Keratinocyte (primary cell): ENCODE results near the gene SPATA19. TPM values are rescaled to one million over a fixed set of nuclear protein-coding genes. Genes with fewer than 3 reads are reported as not detected.

Experiments
- DNase-seq: peaks from one replicate; pipeline ENCODE4 v3.0.0-alpha.2; 2011; ENCODE audit warnings: low read depth, missing footprints, low spot score
- FAIRE-seq: peaks from 2 replicates; lab custom pipeline; 2011; peaks lifted over from hg19 to GRCh38; lab: Jason Lieb, UNC
- H2AFZ ChIP-seq: 2 replicates; pipeline ENCODE4 v1.6.0; 2012; ENCODE audit warnings: low read length, control low read depth, inconsistent platforms; ENCODE audit not compliant: control insufficient read depth
- H3K27ac ChIP-seq: 2 replicates; pipeline ENCODE4 v1.5.1; 2011; ENCODE audit warnings: low read length; ENCODE audit not compliant: control insufficient read depth, insufficient read depth
- H3K27me3 ChIP-seq: 3 replicates; pipeline ENCODE4 v1.6.0; 2011; ENCODE audit warnings: low read length; ENCODE audit not compliant: control insufficient read depth, insufficient read depth; ENCODE audit errors: extremely low read depth
- H3K36me3 ChIP-seq, 2 experiments: 2 replicates in 1 of 2; 3 replicates in 1 of 2; pipeline ENCODE4 v1.5.1; 2011; ENCODE audit warnings: low read length in 2 of 2, mild to moderate bottlenecking in 1 of 2; ENCODE audit not compliant: control insufficient read depth in 2 of 2, insufficient read depth in 2 of 2; ENCODE audit errors: extremely low read depth in 1 of 2
- H3K4me1 ChIP-seq: 3 replicates; pipeline ENCODE4 v1.5.1; 2011; ENCODE audit warnings: low read length; ENCODE audit not compliant: control insufficient read depth, insufficient read depth; ENCODE audit errors: extremely low read depth
- H3K4me2 ChIP-seq: 3 replicates; pipeline ENCODE4 v1.6.0; 2011; ENCODE audit warnings: low read depth, low read length; ENCODE audit not compliant: control insufficient read depth, insufficient read depth; ENCODE audit errors: extremely low read depth
- H3K4me3 ChIP-seq, 3 experiments: fragments of 200-600 bp in 1 of 3; sonication (generic) in 1 of 3; 2 replicates in 2 of 3; 3 replicates in 1 of 3; pipeline ENCODE4 v1.5.1; 2011 to 2016; ENCODE audit warnings: low read length in 3 of 3, mild to moderate bottlenecking in 3 of 3, control low read depth in 2 of 3, inconsistent platforms in 1 of 3, low read depth in 1 of 3, mixed read lengths in 1 of 3, mixed run types in 1 of 3, moderate library complexity in 1 of 3; ENCODE audit not compliant: control insufficient read depth in 2 of 3, insufficient read depth in 2 of 3; ENCODE audit errors: extremely low read depth in 1 of 3
- H3K79me2 ChIP-seq: 2 replicates; pipeline ENCODE4 v1.6.0; 2012; ENCODE audit warnings: low read length; ENCODE audit not compliant: control insufficient read depth, insufficient read depth
- H3K9ac ChIP-seq: 3 replicates; pipeline ENCODE4 v1.6.0; 2011; ENCODE audit warnings: low read length; ENCODE audit not compliant: control insufficient read depth, insufficient read depth; ENCODE audit errors: extremely low read depth
- H3K9me1 ChIP-seq: 3 replicates; pipeline ENCODE4 v1.6.0; 2011; ENCODE audit warnings: low read length; ENCODE audit not compliant: control insufficient read depth, insufficient read depth; ENCODE audit errors: extremely low read depth
- H3K9me3 ChIP-seq: 2 replicates; pipeline ENCODE4 v1.5.1; 2012; ENCODE audit warnings: low read depth, low read length; ENCODE audit not compliant: control insufficient read depth
- H4K20me1 ChIP-seq: 3 replicates; pipeline ENCODE4 v1.6.0; 2011; ENCODE audit warnings: low read length; ENCODE audit not compliant: control insufficient read depth, insufficient read depth; ENCODE audit errors: extremely low read depth
- EZH2 ChIP-seq: IDR thresholded peaks from one replicate; pipeline ENCODE4 v1.6.1; 2012; ENCODE audit warnings: inconsistent platforms, mild to moderate bottlenecking, low read length, moderate library complexity
- dilution Hi-C: fragments of 300-500 bp; cut with MboI; formaldehyde crosslinking; loops from one replicate; pipeline ENCODE4 v1.7.0; 2020; ENCODE audit warnings: low sequenced_read_pairs; ENCODE audit not compliant: extremely low pct_ligation_motif_present
- polyA plus RNA-seq, 5 experiments: library from polyadenylated mRNA; depleted of rRNA in 3 of 5; stranded (reverse) in 3 of 5; stranded (forward) in 1 of 5; unstranded in 1 of 5; fragments of >200 nt; gene quantifications; 1 replicate in 1 of 5; 2 replicates in 3 of 5; 3 replicates in 1 of 5; pipeline versions ENCODE4 v1.2.1 to v1.2.3, GENCODE V29; 2011 to 2012; ENCODE audit warnings: missing spikeins in 2 of 5, low read depth in 1 of 5, low replicate concordance in 1 of 5
- TF ChIP-seq, protein P1 (sequence below), 3 experiments: IDR thresholded peaks in 1 of 3; conservative IDR thresholded peaks in 1 of 3; optimal IDR thresholded peaks in 1 of 3; 2 replicates in 2 of 3; 3 replicates in 1 of 3; pipeline versions ENCODE3 to v1.5.1; 2011; ENCODE audit warnings: low read length in 3 of 3, mild to moderate bottlenecking in 3 of 3, moderate library complexity in 2 of 3, control low read depth in 1 of 3, inconsistent platforms in 1 of 3; ENCODE audit not compliant: insufficient read depth in 2 of 3; ENCODE audit errors: extremely low read depth in 1 of 3

SPATA19 gene
- polyA plus RNA-seq, 1 donor (not counting 4 experiments of a cell fraction or from before 2014, with no cell fraction given), result 0.26 TPM

DNA sequence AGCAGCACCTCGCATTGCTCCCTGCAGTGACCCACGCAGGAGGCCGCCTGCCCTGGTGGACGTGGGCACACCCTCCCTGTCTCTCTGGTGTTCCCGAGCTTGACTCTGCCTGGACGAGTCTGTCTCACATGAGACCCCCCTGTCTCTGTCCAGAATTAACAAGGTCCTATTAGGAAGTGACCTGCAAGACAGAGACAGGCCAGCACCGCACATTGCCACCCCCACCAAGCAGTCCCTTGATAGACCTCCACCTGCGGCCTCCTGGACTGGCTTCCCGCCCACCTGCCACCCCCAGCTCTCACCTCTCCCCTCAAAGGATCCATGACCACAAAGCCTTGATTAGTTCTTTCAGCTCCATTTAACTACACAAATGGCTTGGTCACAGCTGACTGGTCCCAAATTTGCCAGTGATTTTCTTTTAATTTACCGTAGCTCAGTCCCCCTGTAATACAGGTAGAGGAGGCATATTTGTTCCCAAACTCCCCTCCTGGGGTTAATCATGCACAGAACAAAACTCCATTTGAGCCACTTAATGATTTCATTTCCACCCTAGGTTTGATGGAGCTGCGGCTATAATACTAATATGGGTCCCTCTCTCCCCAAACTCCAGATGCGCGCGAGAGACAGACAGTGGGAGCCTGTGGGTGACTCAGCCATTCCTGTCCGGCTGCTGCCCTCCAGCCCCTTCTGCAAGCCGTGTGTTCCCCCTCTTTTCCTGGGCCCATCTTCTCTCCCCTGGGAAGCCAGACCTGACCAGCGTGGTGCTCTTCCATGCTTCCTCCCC lies 11.2 kb downstream of the SPATA19 start:
- no peaks in the 10 kb centered on the region for H3K79me2 ChIP-seq
- no peaks in the 10 kb centered on the region for H3K9me1 ChIP-seq
- no peak overlapping the region for H3K9ac ChIP-seq
- H3K27me3 ChIP-seq, result no peaks in the 10 kb centered on the region
- no peak for TF ChIP-seq EZH2
- TF ChIP-seq, protein P1, sequence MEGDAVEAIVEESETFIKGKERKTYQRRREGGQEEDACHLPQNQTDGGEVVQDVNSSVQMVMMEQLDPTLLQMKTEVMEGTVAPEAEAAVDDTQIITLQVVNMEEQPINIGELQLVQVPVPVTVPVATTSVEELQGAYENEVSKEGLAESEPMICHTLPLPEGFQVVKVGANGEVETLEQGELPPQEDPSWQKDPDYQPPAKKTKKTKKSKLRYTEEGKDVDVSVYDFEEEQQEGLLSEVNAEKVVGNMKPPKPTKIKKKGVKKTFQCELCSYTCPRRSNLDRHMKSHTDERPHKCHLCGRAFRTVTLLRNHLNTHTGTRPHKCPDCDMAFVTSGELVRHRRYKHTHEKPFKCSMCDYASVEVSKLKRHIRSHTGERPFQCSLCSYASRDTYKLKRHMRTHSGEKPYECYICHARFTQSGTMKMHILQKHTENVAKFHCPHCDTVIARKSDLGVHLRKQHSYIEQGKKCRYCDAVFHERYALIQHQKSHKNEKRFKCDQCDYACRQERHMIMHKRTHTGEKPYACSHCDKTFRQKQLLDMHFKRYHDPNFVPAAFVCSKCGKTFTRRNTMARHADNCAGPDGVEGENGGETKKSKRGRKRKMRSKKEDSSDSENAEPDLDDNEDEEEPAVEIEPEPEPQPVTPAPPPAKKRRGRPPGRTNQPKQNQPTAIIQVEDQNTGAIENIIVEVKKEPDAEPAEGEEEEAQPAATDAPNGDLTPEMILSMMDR (optimal IDR thresholded peaks at IDR 0.05 in 1 of 3, IDR thresholded peaks at IDR 0.05 in 1 of 3, conservative IDR thresholded peaks at IDR 0.05 in 1 of 3; ENCODE audit: extremely low read depth in 1 of 3, insufficient read depth in 2 of 3, low read length in 3 of 3), result no peak
- H3K36me3 ChIP-seq, result no peaks in the 10 kb centered on the region
- no peaks in the 10 kb centered on the region for H3K9me3 ChIP-seq
- H3K4me3 ChIP-seq, result no peak overlapping the region
- H3K4me2 ChIP-seq, result no peak overlapping the region
- no peaks in the 10 kb centered on the region for H4K20me1 ChIP-seq
- FAIRE-seq (no peak), DNase-seq (no peak)
- no peaks in the 10 kb centered on the region for H3K4me1 ChIP-seq
- no peak overlapping the region for H3K27ac ChIP-seq
- no peak overlapping the region for H2AFZ ChIP-seq
- dilution Hi-C loops, result no loop called here

DNA sequence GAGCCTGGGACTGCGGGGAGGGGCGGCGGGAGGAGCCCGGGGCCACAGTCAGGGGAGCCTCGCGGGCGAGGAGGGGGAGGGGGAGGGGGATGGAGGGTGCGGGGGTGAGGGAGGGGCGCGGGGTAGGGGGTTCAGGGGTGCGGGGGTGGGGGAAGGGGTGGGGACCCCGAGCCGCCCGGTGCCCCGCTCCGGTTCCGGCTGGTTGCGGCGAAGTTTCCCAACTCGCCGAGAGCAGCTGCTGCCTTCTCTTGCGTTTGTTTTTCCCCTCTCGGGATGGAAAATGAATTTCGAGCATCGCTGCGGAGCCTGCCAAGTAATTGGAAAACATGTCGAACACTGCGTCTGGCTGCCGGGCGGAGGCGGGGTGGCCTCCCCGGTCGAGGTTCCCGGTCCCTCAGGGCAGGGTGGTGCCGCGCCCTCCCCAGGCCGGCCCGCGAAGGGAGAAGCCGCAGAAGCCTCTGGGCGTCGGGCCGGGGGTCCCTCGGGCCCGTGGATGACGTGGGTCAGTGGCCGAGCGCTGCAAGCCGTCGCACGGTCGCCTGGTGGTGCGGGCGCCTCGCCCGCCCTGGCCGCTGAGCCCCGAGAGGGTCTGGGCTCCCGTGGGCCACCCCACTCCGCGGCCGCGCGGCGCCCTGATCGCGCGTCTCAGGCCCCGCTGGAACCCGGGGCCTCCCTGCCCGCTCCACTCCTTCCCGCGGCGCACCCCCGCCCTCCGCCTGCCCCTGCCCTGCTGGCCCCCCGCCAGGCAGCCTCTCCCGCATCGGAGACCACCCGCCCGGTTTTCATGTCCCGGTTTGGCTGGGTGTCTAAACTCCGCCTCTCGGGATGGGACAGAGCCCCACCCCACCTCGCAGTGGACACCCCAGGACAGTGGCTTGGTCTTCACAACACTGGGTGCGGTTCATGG lies 12.1 kb downstream of the SPATA19 start:
- no peak for FAIRE-seq
- no peak for TF ChIP-seq EZH2
- TF ChIP-seq, protein P1 (optimal IDR thresholded peaks at IDR 0.05 in 1 of 3, IDR thresholded peaks at IDR 0.05 in 1 of 3, conservative IDR thresholded peaks at IDR 0.05 in 1 of 3; ENCODE audit: extremely low read depth in 1 of 3, insufficient read depth in 2 of 3, low read length in 3 of 3), result no peak

More for the DNA sequence above, 12.1 kb downstream of the SPATA19 start:
- no peaks in the 10 kb centered on the region for H3K9me3 ChIP-seq
- no peaks in the 10 kb centered on the region for H3K36me3 ChIP-seq
- H2AFZ ChIP-seq, result no peak overlapping the region
- H3K27me3 ChIP-seq, result no peaks in the 10 kb centered on the region
- H3K4me3 ChIP-seq, result no peak overlapping the region
- H3K9ac ChIP-seq, result no peak overlapping the region
- no peak overlapping the region for H3K27ac ChIP-seq
- DNase-seq, result no peak
- no peaks in the 10 kb centered on the region for H3K79me2 ChIP-seq
- H3K4me2 ChIP-seq, result no peak overlapping the region
- no peaks in the 10 kb centered on the region for H4K20me1 ChIP-seq
- no peaks in the 10 kb centered on the region for H3K9me1 ChIP-seq
- dilution Hi-C loops, result no loop called here
- H3K4me1 ChIP-seq, result no peaks in the 10 kb centered on the region
